ENCODE results near the gene TMPRSS15.

TMPRSS15 gene

DNA sequence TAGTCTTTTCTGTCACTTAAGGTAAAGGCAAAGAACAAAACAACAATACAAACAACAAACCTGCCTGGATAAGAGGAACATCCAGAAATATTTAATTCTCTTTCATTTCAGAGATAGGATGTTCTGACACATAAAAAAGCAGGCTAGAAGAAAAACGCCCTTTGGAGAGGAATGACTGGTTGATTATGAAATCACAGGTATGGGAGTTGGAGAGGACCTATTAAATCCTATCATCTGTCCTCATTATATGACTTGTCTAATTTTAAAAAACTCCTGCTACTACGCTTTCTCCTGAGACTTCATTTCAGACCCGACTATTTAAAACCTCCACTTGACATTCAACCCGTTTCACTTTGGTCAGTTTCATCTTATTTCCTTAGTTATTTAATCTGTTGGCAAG is 54.1 kb downstream of the TMPRSS15 start:
- DNase-seq (ENCODE audit: low read depth, low spot score): no peak

DNA sequence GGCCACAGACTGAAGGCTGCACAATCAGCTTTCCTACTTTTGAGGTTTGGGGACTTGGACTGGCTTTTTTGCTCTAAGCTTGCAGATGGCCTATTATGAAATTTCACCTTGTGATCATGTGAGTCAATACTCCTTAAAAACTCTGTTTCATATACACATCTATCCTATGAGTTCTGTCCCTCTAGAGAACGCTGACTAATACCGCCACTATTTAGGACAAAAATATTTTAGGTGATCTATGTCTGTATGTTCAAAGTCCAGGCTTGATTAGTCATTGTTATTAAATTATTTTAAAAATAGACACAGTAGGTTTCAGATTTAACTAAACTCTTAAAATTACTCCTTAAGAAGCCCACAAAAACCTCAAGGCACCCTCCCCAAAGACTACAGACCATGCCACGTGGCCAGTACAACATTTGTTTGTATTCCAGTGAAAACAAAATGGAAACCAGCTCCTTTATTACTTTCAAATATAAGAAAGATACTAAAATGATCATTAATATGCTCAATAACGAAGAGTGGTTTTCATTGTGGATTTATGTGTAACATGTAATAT is 63.1 kb downstream of the TMPRSS15 start:
- no peak for DNase-seq (ENCODE audit: low read depth, low spot score)

DNA sequence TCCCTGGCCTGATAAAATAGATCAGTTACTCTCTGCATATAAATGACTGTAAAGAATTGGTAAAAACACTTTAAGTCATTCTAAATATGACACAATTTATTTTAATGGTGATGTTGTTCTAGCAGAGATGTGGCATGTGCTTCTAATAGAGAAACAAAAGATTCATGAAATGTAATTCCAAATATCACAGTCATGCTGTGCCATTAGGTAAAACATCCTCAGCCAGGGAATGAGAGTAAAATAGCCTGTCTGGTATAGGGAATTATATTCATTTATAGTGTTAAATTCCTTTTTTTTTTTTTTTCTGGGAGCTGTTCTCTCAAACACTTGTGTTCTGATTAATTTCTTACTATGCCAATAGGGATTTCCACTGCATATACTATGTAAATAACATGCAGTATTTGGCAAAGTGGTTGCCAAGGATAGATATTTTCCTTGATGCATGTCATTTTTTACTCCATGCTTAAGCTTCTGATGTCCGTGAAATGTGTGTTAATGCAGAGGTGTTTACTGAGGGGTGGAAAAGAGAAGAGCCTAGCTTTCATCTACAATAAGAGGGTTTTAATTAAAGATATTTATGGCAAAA is 67.8 kb downstream of the TMPRSS15 start:
- no peak for DNase-seq (ENCODE audit: low read depth, low spot score)

DNA sequence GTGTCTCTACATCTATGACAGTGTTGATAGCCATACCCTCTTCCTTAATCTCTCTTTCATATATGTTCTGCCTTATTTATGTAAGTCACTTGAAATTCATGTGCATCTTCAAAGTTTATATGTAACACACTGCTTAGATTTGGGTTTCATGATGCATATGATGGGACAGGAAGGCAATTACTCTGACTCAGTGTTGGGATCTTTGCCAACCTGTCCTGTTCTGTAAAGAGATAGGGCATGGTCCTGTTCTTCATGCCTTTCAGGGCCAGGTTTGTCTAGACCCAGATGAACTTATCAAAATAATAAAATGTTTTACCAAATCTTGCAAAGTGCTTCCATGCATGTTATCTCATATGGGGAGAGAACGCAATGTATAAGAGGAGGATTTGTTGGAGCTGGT is 69.5 kb downstream of the TMPRSS15 start:
- no peak for DNase-seq (ENCODE audit: low read depth, low spot score)

DNA sequence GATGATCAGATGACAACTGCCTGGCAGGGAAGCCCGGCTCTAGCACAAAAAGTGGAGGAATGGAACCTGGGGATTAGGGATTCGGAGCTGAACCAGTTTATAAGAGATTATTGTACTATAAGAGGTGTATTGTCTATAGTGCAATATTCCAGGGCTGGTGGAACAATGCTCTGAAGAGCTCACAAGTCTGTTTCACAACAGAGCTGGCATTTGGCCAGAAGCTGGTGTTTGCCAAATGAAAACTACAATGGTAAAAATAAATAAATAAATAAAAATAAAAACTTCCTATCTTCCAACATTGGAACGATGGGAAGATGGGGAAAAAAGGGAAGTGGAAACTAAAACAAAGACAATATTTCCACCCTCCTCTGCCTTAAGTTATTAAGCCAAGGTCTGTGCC is 85.4 kb downstream of the TMPRSS15 start:
- DNase-seq (ENCODE audit: low read depth, low spot score): no peak

DNA sequence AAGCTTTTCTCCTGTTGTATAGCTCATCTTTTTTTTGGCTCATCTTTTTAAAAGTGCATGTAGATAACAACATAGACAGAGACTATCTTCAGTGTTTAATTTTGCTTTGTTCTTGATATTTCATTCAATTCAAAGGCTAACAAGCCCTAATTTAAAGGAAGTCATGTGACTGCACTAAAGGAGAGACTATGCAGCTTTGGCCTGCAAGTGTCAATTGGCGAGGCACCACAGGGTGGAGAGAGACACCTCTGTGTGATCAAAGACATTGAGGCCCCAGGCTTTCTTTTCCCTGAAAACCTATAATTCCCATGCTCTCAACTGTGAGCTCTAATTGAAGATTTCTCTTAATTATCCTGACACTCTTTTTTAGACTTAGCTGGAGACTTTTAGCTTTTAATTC is 105.4 kb downstream of the TMPRSS15 start:
- no peak for DNase-seq (ENCODE audit: low read depth, low spot score)

DNA sequence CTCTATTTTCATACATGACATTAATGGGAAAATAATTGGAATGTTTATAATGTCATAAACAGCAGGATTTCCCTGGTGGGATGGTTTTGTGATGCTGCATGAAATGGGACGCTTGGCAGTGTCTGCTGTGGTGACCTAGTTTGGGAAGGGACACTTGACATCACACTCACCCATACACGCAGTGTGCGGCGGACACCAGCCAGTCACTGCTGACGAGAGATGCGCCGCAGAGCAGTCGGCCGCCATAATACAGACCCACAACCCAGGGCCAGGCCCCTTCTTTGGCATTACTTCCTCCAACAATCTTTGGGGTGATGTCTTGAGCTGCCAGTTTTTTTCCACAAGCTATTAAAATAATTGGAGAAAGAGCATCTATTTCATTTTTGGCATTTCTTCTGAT is 109.5 kb downstream of the TMPRSS15 start:
- no peak for DNase-seq (ENCODE audit: low read depth, low spot score)

DNA sequence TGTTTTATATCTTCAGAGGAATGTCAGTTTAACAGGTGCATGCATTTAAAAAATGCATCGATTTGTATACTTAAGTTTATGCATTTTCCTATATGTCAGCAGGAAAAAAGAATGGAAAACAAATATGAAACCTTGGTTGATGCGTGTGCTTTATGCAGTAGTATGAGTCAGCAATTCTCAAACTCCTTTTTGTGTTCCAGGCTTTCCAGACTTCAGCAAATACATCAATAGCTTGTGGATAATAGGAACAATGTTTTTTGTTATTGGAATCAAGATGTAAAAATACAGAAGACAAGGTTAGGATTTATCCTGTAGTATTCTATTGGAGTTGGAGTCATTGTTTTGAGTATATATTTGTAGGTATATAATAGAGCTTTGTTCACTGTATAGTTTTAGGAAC is 113.7 kb downstream of the TMPRSS15 start:
- no peak for DNase-seq (ENCODE audit: low read depth, low spot score)

DNA sequence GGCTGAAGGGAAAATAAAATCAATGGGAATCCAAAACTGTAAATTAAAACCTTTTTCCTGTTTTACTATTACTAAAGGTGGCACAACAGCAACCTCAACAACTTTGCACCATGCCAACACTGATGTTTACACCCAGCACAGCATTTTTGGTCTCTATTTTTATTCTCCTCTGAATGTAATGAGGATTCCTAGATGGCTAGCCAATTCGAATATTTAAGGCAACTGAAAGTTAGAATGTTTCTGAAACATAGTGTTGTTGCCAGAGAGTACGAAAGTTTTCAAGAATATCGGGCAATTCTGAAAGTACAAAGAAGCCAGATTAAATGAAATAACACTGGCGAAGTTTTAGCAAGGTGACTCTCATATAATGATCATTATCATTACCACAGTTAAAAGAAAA is 118.2 kb downstream of the TMPRSS15 start:
- no peak for DNase-seq (ENCODE audit: low read depth, low spot score)

DNA sequence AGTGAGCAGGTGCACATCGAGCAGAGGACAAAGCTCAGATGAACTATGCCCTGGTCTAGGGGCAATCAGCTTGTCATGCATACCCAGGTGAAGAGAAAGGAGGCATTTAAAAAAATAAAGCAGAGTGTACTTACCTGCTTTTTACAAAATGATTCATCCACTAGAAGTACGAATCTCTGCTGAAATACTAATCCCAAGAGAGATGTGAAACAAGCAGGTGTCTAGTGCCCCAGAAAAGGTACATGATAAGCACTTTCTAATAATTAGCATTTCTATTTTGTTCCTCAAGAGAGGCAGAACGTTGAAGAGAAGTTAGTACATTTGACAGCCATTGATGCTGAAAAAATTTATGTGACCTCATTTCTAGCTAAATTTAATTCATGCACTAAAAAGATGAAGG is 127.8 kb downstream of the TMPRSS15 start:
- no peak for DNase-seq (ENCODE audit: low read depth, low spot score)

DNA sequence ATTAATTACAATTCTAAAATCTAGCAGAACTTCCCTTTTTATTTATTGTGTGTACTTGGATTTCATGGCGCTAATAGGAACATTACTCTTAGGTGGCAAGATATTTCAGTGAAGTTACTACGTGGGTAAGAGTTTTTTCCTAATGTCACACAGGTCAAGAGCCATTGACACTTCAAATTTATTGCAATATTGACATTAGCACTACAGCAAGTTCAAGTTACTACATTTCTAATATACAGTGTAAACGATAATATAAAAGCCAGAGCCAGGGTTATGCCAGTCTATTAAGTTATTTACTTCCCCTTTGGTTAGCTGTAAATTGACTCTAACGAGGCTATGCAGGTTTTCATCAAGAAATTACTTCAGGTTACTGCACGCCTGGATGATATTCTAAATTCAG is 129.2 kb downstream of the TMPRSS15 start:
- no peak for DNase-seq (ENCODE audit: low read depth, low spot score)

DNA sequence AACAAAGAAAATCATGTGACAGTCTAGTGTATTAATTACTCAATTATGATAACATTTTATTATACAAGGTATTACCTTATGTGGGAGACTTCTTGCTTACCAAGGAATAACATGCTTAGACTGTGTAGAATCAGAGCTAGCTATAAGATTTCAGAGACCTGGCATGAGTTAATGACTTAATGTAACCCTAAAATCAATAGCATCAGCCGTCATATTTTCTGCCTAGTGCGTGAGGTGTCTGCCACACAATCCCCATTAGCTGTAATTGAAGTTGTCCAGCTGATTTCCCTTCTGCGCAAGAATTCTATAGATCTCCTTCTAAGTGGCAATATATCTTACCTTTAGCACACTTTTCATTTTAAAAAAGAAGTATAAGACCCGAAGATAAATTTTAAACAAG is 130.2 kb downstream of the TMPRSS15 start:
- DNase-seq (ENCODE audit: low read depth, low spot score): no peak

DNA sequence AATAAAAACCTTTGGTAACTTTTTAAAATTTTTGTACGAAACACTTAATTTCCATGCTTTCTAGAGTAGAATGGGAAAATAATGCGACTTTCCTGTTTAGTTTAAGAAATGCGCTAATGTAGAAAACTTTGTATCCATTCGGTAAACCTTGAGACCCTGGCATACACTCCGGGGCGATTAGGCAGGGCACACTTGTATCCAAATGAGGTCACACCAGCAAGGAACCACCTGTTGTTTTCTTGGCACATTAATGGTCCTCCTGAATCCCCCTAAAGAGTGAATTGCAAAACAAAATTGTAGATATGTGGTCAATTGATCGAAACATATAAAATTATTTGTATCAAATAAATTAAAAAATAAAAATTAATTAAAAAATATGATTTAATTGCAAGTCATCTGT is 133.7 kb downstream of the TMPRSS15 start:
- no peak for DNase-seq (ENCODE audit: low read depth, low spot score)

DNA sequence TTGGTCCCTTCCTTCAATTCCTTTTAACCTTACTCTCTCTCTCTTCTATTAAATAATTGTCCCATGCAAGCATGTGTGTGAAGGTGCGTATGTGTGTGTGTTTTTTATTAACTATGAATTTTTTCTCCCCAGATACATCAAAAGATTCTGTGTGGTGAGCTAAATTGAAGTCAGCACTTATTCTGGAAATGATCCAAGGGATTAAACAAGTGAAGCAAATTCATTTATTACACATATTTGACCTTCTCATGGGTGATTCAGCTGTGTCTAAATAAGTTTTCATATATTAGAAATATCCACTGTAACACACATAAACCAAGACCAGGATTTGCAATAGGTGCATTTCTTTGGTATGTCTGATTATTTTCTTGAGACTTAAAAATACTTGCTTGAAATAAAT is 134.7 kb downstream of the TMPRSS15 start:
- DNase-seq (ENCODE audit: low read depth, low spot score): no peak

DNA sequence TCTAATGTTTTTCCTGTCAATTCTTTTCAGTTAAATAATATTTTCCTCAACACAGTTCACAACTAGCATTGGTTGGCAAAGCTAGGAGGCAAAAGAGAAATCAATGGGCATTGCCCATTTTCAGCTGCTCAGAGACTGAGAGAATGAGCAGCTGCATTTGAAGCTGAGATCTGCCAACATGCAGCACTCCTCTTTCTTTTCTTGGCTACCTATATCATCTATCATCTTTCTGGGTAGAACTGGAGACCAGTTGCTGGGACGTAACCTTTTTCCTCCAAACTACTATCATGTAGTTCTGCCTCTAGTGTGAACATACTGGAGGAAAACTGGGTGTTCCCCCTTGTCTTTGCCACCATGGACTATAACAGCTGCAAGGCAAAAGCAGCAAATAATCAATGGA is 136.1 kb downstream of the TMPRSS15 start:
- DNase-seq (ENCODE audit: low read depth, low spot score): no peak

DNA sequence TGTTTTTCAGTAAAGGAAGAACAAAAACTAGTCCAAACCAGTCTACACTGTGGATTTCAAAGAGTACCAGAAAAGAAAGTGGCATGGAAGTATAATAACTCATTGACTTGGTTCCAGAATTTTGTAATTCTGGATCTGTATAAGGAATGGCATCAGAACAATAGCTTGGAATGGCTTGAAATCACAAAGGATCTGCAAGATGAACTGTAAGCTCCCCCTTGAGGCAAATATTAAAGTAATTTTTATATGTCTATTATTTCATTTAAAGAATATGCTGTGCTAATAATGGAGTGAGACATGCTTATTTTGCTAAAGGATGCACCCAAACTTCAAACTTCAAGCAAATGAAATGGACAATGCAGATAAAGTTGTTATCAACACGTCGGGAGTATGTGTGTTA is 137.6 kb downstream of the TMPRSS15 start:
- no peak for DNase-seq (ENCODE audit: low read depth, low spot score)

DNA sequence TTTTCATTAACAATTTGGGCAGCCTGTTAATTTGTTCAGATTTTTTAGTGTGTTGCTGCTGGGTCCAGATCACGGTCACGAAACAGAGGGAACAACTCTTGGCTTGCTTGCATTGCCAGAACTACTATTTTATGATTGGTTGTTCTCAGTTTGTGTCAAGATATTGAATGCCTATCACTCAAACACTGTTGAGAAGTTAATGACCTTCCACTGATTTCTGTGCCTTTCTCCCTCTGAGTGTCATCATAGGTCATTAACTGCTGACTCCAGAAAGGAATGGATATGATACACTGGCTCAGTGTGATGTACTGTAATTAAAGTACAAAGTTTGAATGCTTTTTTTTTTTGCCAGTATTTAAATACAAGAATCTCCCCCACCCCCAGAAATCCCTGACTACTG is 149.8 kb downstream of the TMPRSS15 start:
- DNase-seq (ENCODE audit: low read depth, low spot score): no peak

DNA sequence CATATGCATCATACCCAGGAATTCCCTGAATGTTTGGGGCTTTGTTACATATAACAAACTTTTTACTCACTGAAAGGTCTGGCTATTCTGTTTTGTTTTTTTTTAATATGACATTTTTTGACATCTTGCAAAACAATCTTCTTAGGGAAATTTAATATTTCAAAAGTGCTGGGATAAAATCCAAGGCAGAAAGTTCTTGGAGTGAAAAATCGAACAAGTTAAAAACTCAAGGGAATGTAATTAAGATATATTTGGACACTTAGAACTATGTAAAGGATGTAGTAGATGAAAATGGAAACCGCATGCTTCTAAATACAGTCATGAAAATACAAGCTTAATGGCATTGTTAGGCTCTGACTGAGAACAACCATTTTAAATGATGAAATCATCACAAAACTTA is 150.4 kb downstream of the TMPRSS15 start:
- no peak for DNase-seq (ENCODE audit: low read depth, low spot score)

DNA sequence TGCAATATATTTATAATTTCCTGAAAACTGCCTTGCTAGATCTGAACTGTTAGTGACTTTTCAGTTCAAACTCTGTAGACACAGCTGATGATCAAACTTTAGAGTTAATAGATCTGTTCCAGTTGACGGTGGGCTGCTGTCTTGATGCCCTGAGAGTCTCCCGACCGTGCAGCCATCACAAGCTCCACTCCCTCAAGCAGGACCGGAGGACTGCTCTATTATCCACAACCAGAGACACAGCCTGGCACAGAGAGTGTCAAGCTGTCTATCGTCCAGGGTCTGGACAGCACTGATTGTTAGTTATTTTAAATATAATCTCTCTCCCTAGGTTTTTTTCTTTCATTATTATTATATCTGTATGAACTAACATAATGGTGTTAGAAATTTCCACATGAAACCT is 150.9 kb downstream of the TMPRSS15 start:
- DNase-seq (ENCODE audit: low read depth, low spot score): no peak

DNA sequence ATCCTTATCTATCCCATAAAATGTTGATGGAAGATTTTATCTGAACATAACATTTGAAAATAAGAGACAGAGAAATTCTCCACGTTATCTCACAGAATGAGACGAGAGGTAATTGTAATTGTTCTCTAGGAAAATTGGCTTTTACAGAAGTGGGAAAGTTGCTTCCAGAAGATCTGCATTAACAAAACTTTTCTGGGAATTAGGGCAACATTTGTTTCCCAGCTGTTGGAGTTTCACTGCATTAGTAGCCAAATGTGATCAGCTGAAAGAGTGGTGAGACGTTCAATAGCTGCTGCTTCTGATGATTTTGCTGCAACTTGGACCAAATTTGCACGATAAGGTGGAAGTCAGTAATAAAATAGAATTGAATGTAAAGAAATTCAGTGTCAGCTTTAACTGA is 151.3 kb downstream of the TMPRSS15 start:
- DNase-seq (ENCODE audit: low read depth, low spot score): no peak

DNA sequence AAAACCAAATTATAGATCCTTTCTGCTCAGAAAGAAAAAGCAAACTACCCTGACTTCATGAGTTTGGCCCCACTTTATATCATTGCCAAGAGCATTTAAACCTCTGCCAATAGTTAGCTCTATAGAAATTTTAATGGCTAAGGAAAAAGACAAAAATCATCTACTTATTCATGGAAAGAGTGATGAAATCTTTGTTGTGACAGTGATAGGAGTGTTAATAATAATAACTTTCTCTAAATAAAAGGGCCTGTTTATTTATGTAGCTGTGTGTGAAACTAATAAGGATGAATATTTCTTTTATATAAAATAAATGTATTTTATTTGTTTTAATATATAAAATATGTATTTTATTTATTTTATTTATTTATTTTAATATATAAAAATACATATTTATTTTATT is 152.5 kb downstream of the TMPRSS15 start:
- DNase-seq (ENCODE audit: low read depth, low spot score): no peak

DNA sequence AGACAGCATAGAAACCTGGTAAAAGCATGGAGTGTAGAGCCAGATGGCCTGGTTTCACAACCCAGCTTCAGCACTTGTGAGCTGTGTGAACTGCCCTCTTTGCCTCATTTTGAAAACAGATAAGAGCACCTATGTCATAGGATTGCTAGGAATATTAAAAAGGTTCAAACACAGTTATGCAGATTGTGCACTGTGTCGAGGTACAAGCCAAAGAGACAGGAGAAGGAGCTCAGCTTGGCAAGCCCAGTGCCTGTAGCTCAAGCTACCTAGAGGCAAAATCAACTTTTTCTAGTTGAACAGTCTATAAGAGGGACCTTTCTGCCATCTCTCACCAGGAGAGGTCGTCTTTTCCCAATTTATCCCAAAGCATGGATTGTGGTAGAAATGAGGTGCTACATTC is 153.9 kb downstream of the TMPRSS15 start:
- DNase-seq (ENCODE audit: low read depth, low spot score): no peak

DNA sequence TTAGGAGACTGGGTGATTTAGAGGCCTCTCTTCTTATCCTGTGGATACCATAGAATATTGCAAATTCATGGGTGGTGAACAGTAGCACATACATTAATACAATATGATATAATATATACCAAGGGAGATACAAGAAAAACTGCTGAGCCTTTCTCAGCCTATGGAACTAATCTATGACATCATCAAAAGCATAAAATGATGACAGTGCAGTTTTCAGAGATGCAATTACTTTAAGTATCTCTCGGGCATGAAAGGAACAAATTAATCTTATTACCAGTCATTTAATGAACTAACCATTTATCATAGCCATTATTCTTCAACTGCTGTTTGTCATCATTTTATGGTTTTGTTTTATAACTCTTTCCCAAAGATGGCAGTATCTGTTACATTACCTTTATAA is 155.4 kb downstream of the TMPRSS15 start:
- no peak for DNase-seq (ENCODE audit: low read depth, low spot score)

DNA sequence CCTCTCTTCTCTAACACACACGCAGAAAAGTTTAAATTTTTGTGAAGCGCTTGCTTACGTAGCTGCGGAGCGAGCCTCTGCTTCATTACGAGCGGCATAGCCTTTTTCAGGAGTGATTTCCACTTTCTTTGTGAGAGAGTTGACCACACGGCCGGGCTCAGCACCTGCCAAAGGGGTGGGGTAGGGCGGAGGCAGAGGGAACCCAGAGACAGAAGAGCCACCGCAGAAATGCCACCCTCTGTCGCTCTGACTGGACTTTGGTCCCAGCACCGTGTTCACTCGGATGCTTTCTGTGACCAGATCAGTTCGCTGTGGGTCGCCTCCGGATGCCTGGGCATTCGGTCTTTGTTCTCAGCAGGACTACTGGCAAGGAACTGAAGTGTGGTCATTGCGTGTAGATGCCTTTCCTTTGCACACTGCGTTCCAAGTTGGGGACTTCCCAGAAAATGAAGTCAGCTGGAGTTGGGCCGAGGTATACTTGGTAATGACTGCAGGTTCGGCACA is 158.1 kb downstream of the TMPRSS15 start:
- DNase-seq (ENCODE audit: low read depth, low spot score): no peak

All from iPS DF 19.7 (cell line).